Neural progenitor cell (in vitro differentiated cells): ENCODE results near the gene BBS9. TPM values are rescaled to one million over a fixed set of nuclear protein-coding genes. Genes with fewer than 3 reads are reported as not detected.

ENCODE experiments used
- DNase-seq: peaks from one replicate; pipeline ENCODE4 v3.0.0-alpha.2; 2016; ENCODE audit warnings: low spot score
- H2AFZ ChIP-seq: fragments of 200-600 bp; sonication (generic); replicated peaks from 2 replicates; pipeline ENCODE4 v1.6.1; 2016; ENCODE audit warnings: antibody characterized with exemption
- H3F3A ChIP-seq: fragments of 200-600 bp; sonication (generic); 2 replicates; pipeline ENCODE4 v1.6.1; 2016; ENCODE audit warnings: antibody characterized with exemption, low read depth
- H3K27ac ChIP-seq: fragments of 200-600 bp; sonication (generic); 2 replicates; pipeline ENCODE4 v1.5.1; 2016; ENCODE audit warnings: mild to moderate bottlenecking
- H3K27me3 ChIP-seq: fragments of 200-600 bp; sonication (generic); 2 replicates; pipeline ENCODE4 v1.6.1; 2016; ENCODE audit warnings: mild to moderate bottlenecking, moderate library complexity
- H3K36me3 ChIP-seq: fragments of 200-600 bp; sonication (generic); 2 replicates; pipeline ENCODE4 v1.5.1; 2016
- H3K4me1 ChIP-seq: fragments of 200-600 bp; sonication (generic); 2 replicates; pipeline ENCODE4 v1.6.1; 2016; ENCODE audit warnings: mixed run types
- H3K4me2 ChIP-seq: fragments of 200-600 bp; sonication (generic); 2 replicates; pipeline ENCODE4 v1.6.1; 2016
- H3K4me3 ChIP-seq: fragments of 200-600 bp; sonication (generic); 2 replicates; pipeline ENCODE4 v1.5.1; 2016
- H3K79me2 ChIP-seq: fragments of 200-600 bp; sonication (generic); 2 replicates; pipeline ENCODE4 v1.6.1; 2016; ENCODE audit warnings: low read depth
- H3K9ac ChIP-seq: fragments of 200-600 bp; sonication (generic); 2 replicates; pipeline ENCODE4 v1.6.1; 2016
- H3K9me3 ChIP-seq: fragments of 200-600 bp; sonication (generic); 2 replicates; pipeline ENCODE4 v1.5.1; 2016; ENCODE audit warnings: low read depth
- H4K20me1 ChIP-seq: fragments of 200-600 bp; sonication (generic); 2 replicates; pipeline ENCODE4 v1.6.1; 2016; ENCODE audit warnings: low read depth
- H3K27ac Mint-ChIP-seq: 3 replicates; pipeline ENCODE4 v1.8.0; 2021; ENCODE audit warnings: mixed read lengths
- H3K27me3 Mint-ChIP-seq: 2 replicates; pipeline ENCODE4 v1.8.0; 2022; ENCODE audit warnings: low read depth, mild to moderate bottlenecking, inconsistent platforms, moderate library complexity, mixed read lengths; ENCODE audit not compliant: insufficient read depth
- H3K36me3 Mint-ChIP-seq: 3 replicates; pipeline ENCODE4 v1.8.0; 2021; ENCODE audit warnings: mixed read lengths
- H3K4me1 Mint-ChIP-seq: 3 replicates; pipeline ENCODE4 v1.8.0; 2021; ENCODE audit warnings: mixed read lengths
- H3K4me3 Mint-ChIP-seq: 3 replicates; pipeline ENCODE4 v1.8.0; 2021; ENCODE audit warnings: mild to moderate bottlenecking, moderate library complexity, mixed read lengths
- H3K9me3 Mint-ChIP-seq: 3 replicates; pipeline ENCODE4 v1.8.0; 2020; ENCODE audit warnings: mixed read lengths
- CTCF ChIP-seq: fragments of 200-600 bp; sonication (generic); IDR thresholded peaks from 2 replicates; pipeline ENCODE4 v1.5.1; 2017; ENCODE audit warnings: antibody characterized with exemption, mild to moderate bottlenecking
- EZH2 ChIP-seq: fragments of 200-600 bp; sonication (generic); IDR thresholded peaks from 2 replicates; pipeline ENCODE4 v1.6.1; 2017; ENCODE audit warnings: antibody characterized with exemption, mild to moderate bottlenecking, moderate library complexity
- EZH2phosphoT487 ChIP-seq: fragments of 200-600 bp; sonication (generic); IDR thresholded peaks from 2 replicates; pipeline ENCODE4 v1.6.1; 2017; ENCODE audit warnings: antibody characterized with exemption
- total RNA-seq: library from RNA; depleted of rRNA; stranded (reverse); fragments of >200 nt; gene quantifications from 2 replicates; pipeline ENCODE4 v1.2.3, GENCODE V29; 2015; ENCODE audit warnings: low replicate concordance

BBS9 gene
- total RNA-seq, 1 donor from 2014 or later = 40.3 TPM

GRCh38 chr7:33127085-33127484, 2.3 kb upstream of the BBS9 start:
- Histone ChIP-seq H4K20me1 (no peaks in the 10 kb centered on the region), H3K4me3 (no peak overlapping the region), H3K9me3 (no peaks in the 10 kb centered on the region), H3F3A (peaks cover 11% of the 10 kb centered on the region), H3K4me1 (peaks cover 13% of the 10 kb centered on the region), H3K79me2 (no peaks in the 10 kb centered on the region), H3K9ac (no peak overlapping the region), H3K36me3 (no peaks in the 10 kb centered on the region), H2AFZ (no peak overlapping the region), H3K27ac (no peak overlapping the region), H3K27me3 (no peaks in the 10 kb centered on the region), H3K4me2 (no peak overlapping the region)
- no peaks in the 10 kb centered on the region for H3K9me3 Mint-ChIP-seq
- H3K36me3 Mint-ChIP-seq = no peaks in the 10 kb centered on the region
- no peak overlapping the region for H3K4me3 Mint-ChIP-seq
- H3K27me3 Mint-ChIP-seq = peaks cover 3% of the 10 kb centered on the region
- no peak for DNase-seq
- H3K4me1 Mint-ChIP-seq = peaks cover 16% of the 10 kb centered on the region
- no peak overlapping the region for H3K27ac Mint-ChIP-seq
- TF ChIP-seq EZH2 = no peak
- TF ChIP-seq CTCF = no peak
- no peak for TF ChIP-seq EZH2phosphoT487

GRCh38 chr7:33128631-33128989, 754 bp upstream of the BBS9 start:
- no peaks in the 10 kb centered on the region for H3K79me2 ChIP-seq
- H3K4me1 ChIP-seq = peaks cover 13% of the 10 kb centered on the region
- H3K4me1 Mint-ChIP-seq = peaks cover 16% of the 10 kb centered on the region
- H3K4me3 Mint-ChIP-seq = peak overlapping the region; percentile 97
- peak overlapping the region; percentile 91 for H3K4me2 ChIP-seq
- H3K9ac ChIP-seq = peak overlapping the region; percentile 45
- H3K9me3 ChIP-seq = no peaks in the 10 kb centered on the region
- H2AFZ ChIP-seq = peak overlapping the region; percentile 93
- H3K27ac ChIP-seq = no peak overlapping the region
- no peak overlapping the region for H3K27ac Mint-ChIP-seq
- H3K36me3 Mint-ChIP-seq = peaks cover 2% of the 10 kb centered on the region
- DNase-seq = no peak
- TF ChIP-seq CTCF (no peak), EZH2 (no peak), EZH2phosphoT487 (no peak)
- no peaks in the 10 kb centered on the region for H4K20me1 ChIP-seq
- no peaks in the 10 kb centered on the region for H3K27me3 ChIP-seq
- no peaks in the 10 kb centered on the region for H3K9me3 Mint-ChIP-seq
- H3K27me3 Mint-ChIP-seq = no peaks in the 10 kb centered on the region
- no peaks in the 10 kb centered on the region for H3K36me3 ChIP-seq
- peaks cover 11% of the 10 kb centered on the region for H3F3A ChIP-seq
- H3K4me3 ChIP-seq = peak overlapping the region; percentile 68

- H2AFZ ChIP-seq = peak overlapping the region; percentile 82
- peak overlapping the region; percentile 91 for H3K4me2 ChIP-seq
- no peak overlapping the region for H3K27ac ChIP-seq
- Mint-ChIP-seq H3K4me1 (peaks cover 16% of the 10 kb centered on the region), H3K27ac (peak overlapping the region; percentile 78), H3K36me3 (peaks cover 2% of the 10 kb centered on the region), H3K4me3 (peak overlapping the region; percentile 97), H3K9me3 (no peaks in the 10 kb centered on the region), H3K27me3 (peaks cover 2% of the 10 kb centered on the region)
- H3K9me3 ChIP-seq = no peaks in the 10 kb centered on the region
- peaks cover 11% of the 10 kb centered on the region for H3F3A ChIP-seq
- peaks cover 13% of the 10 kb centered on the region for H3K4me1 ChIP-seq
- H3K36me3 ChIP-seq = no peaks in the 10 kb centered on the region
- TF ChIP-seq EZH2phosphoT487 = no peak
- TF ChIP-seq EZH2 = no peak
- no peak for TF ChIP-seq CTCF
- no peaks in the 10 kb centered on the region for H4K20me1 ChIP-seq
- H3K27me3 ChIP-seq = no peaks in the 10 kb centered on the region
- no peaks in the 10 kb centered on the region for H3K79me2 ChIP-seq
- DNase-seq = no peak
- H3K4me3 ChIP-seq = peak overlapping the region; percentile 68
- H3K9ac ChIP-seq = peak overlapping the region; percentile 5
Measured at GRCh38 chr7:33129806-33130153, 416 bp downstream of the BBS9 start.
